GF-D8 (cell line): ENCODE data around the gene ZNF385D.

Experiments used
- DNase-seq: peaks from one replicate; lab custom pipeline; 2025; lab: John Stamatoyannopoulos, UW

Gene ZNF385D

GRCh38 chr3:21747966-21748555, 2.9 kb downstream of the ZNF385D start:
- no peak for DNase-seq

- DNase-seq = no peak
Measured at GRCh38 chr3:21747376-21747775, 3.6 kb downstream of the ZNF385D start.

DNA sequence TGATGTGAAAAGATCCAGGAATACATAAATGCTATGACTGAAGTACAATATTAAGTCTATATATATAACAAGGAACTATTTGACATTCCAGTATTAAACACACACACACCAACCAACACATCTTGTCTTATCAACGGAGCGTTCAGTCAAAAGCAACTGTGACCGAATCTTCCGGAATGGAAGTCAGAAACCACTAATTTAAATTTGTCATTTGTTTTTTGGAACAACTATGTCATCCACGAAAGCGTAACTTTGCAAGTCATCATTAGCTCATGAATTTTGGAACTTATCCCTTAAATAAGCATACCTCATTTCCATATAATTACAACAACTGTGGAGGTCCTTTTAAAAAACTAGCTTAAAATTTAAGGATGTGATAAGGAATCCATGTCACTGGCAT, 5.0 kb downstream of the ZNF385D start:
- no peak for DNase-seq

GRCh38 chr3:21744793-21745192, 6.2 kb downstream of the ZNF385D start:
- no peak for DNase-seq

- no peak for DNase-seq
Measured at GRCh38 chr3:21738935-21739702, 11.9 kb downstream of the ZNF385D start.

DNA sequence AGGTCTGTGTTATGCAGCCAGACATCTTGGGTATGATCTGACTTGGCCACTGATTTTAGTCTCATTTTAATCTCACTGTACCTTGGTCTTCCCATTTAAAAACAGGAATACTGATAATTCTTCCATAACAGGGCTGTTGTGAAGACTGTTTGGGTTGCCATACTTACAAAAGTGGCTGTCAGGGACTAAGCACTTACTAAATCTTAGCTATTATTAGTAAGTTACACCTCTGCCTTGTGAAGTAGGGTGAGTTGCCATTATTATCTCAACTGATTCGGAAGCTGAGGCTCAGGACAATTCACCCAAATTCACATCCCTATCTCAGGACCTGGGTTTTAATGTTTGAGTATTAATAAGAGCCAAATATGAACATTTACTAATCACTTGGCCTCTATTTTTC, 12.7 kb downstream of the ZNF385D start:
- no peak for DNase-seq

DNA sequence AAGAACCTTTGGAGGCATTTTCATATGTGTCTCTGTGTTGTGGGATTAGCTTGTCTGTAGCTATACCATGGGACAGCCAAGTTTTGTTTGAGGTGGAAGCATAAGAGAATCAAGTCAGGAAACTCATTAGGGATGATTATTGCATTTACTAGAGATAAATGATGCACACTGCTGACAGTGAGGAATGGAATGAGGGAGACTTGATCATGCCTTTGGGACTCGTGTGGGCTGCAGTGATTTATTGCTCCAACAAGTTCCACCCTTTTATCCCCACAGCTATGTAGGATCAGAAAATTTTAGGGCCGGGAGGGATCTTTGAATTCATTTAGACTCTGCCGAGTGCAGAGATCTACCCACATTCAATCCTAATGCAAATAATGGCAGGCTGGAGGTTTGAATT, 16.3 kb downstream of the ZNF385D start:
- DNase-seq = no peak

DNA sequence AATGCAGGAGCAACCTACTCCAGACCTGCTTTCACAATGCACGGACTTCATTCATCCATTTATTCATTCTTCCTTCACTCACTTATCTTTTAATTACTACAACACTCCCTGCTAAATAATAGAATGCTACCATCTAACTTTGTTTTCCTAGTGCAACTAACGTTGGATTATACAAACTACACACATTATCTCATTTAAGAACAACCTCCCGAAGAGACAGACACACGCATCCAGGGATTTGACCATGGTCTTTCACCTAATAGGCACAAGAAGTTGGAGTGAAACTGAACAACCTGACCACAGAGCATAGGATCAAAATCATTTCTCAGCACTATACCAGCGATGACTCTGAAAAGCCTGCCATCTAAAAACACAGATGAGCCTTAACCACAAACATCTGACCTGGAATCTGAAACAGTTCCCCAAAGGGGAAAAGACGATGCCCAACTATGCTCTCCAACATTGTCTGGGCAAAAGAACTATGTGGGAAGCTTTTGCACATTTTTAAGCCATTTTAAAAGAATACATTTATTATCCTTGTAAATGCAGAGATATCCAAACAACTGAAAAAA, 21.0 kb downstream of the ZNF385D start:
- DNase-seq = no peak

GRCh38 chr3:21729331-21729730, 21.7 kb downstream of the ZNF385D start:
- no peak for DNase-seq

DNA sequence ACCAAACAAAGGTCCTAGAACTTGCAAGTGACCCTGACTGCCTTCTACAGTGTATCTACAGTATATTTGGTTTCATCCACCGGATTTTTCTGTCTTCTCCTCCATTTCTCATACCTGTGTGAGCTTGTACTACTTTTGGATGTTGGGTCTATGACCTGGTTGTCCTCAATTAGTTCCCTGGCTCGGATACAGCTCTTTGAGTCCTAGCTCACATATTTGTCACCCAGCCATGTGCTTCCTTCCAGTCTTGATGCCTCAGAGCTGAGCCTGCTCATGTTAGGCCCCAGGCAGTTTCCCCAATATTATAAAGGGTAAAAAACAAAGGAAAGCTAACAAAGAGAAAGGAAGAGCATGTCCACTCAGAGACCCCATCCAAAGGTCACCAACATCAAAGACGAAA, 28.2 kb downstream of the ZNF385D start:
- no peak for DNase-seq

- DNase-seq = no peak
Measured at GRCh38 chr3:21722301-21722700, 28.7 kb downstream of the ZNF385D start.

GRCh38 chr3:21718943-21719591, 31.9 kb downstream of the ZNF385D start:
- no peak for DNase-seq

GRCh38 chr3:21718161-21718765, 32.7 kb downstream of the ZNF385D start:
- DNase-seq = no peak

DNA sequence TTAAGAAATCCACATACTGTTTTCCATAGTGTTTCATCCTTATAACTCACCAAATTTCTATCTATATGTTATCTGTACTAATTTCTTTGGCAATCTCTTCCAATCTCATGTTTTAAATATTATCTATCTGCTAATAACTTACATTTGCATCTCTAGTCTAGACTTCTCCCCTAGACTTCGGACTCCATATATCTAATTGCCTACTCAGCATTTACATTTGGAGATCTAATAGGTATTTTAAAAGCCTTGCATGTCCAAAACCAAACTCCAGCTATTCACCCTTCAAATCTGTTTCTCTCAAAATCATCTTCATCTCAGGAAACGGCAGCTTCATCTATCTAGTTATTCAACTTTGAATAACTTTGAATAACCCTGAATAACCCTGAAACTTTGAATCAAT, 35.3 kb downstream of the ZNF385D start:
- no peak for DNase-seq

DNA sequence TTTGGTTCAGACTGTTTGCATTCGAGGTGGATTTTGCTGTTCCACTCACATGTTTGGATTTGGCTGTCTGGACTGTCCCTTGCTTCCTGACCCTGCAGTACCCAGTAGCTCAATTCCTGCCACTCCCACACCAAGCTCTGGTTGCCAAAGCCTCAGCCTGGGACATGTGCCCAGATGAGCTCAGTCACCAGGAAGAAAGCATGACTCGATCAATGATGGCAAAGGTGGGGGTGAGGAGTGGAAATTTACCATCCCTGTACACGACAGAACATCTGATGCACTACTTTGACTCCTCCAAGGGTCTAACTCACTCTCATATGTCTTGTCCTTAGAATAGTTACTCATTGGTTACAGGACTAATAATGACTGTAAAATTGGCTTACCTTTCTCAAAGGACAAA, 45.2 kb downstream of the ZNF385D start:
- no peak for DNase-seq

GRCh38 chr3:21704796-21705195, 46.2 kb downstream of the ZNF385D start:
- DNase-seq = no peak

DNA sequence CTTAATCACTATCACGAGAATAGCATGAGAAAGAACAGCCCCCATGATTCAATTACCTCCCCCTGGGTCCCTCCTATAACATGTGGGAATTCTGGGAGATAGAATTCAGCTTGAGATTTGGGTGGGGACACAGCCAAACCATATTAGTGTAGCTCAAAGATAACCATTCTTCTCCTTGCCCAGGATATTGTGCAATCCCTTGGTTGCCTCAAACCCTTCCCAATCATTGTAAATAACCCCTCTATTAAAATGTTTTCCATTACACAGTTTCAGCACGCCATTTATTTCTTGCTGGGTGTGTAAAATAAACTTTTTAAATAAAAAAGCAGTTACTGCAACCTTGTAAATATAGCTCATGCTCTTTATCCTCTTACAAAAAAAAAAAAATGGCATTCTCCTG, 47.7 kb downstream of the ZNF385D start:
- no peak for DNase-seq

- no peak for DNase-seq
Measured at GRCh38 chr3:21697707-21698106, 53.3 kb downstream of the ZNF385D start.

GRCh38 chr3:21694506-21694905, 56.5 kb downstream of the ZNF385D start:
- no peak for DNase-seq

- no peak for DNase-seq
Measured at GRCh38 chr3:21691036-21691435, 60.0 kb downstream of the ZNF385D start.

DNA sequence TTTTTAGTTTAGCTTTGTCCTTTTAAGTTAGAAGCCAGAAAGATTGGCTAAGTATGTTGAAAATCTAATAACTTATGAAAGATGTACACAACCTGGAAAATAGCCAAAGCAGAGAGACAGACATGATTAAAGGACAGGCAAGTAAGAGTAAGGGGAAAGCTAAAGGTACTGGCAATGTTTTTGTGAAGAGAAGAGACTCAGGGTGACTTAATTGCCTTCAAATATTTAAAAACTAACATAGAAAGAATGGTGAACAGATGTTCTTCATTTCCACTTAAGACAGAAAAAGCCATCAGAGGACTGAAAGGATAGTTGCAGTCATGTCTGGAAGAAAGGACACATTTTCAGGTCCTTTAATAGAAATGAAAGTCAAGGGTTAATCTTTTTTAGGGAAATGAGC, 68.8 kb downstream of the ZNF385D start:
- no peak for DNase-seq

GRCh38 chr3:21673393-21673792, 77.6 kb downstream of the ZNF385D start:
- no peak for DNase-seq

- DNase-seq = no peak
Measured at GRCh38 chr3:21672303-21672702, 78.7 kb downstream of the ZNF385D start.
